DLD1 (cell line): ENCODE data around the gene CLK2.

Experiments
- in situ Hi-C: cut with HindIII; loops from 2 replicates; pipeline ENCODE4 v1.10.0; 2017; ENCODE audit warnings: low sequenced_read_pairs

Gene CLK2

GRCh38 chr1:155273343-155274245, at the start of gene CLK2:
CLK2 (minus strand) TSS chr1:155273504; CDS start chr1:155270977, 2,527 bp downstream.
- in situ Hi-C loops: no loop called here

DNA sequence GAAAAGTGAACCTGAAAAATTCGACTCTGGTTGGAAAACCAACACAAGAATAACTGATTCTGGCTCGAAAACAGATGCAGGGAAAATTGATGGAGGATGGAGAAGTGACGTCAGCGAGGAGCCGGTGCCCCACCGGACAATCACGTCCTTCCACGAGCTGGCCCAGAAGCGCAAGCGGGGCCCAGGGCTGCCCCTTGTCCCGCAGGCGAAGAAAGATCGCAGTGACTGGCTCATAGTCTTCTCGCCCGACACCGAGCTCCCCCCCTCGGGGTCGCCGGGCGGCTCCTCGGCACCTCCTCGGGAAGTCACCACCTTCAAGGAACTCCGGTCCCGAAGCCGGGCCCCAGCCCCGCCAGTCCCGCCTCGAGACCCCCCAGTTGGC, 49.3 kb upstream of the CLK2 start:
- in situ Hi-C loops: no loop called here

GRCh38 chr1:155321639-155322503, 48.6 kb upstream of the CLK2 start:
- in situ Hi-C loops: no loop called here

DNA sequence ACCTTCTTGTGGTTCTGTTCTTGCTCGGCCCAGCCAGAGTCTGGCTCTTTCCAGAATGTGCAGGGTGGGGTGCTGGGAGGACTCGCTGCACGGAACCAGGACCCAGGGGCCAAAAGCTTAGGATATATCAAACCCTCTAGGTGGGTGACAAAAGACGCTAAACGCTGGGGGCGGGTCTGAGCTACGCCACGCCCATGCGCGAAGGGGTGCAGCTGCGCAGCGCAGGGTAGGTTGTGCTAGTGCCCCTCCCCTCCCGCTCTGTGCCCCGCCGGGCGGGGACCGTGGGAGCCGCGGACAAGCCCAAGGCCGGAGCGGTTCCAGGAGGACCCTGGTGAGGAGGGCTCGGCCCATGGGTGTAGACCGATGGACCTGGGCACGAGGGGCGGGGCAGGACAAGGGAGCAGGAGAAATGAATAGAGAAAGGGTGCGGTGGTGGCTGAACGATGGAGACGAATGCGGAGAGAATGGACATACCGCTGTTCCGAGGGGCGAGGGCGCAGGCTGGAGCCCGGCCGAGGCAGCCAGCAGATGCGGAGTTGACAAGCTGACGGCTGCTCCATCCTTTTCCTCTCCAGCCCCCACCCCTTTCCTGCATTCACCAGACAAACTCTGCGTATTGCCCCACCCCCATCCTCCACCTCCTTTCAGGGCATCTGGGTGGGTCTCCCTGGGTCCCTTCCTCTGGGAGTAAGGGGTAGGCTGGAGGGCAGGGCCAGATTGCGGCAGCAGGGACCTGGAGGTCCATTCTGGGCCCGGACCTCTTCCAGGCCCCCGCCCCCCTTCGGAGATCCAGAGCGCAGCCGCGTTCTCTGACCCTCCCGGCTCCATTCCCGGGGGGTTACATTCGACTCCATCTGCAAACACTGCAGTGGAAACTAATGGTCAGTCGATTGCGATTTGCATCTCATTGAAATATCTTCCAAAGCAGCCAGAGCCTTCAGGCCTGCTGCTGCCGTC, 47.6 kb upstream of the CLK2 start, which contains the start of gene RUSC1:
RUSC1 (plus strand) TSS at position 234 of the 957 bp plus-strand sequence. CDS start 880 bp downstream, outside the sequence.
- in situ Hi-C loops: no loop called here

- in situ Hi-C loops: no loop called here
These were observed 46.9 kb upstream of the CLK2 start for GRCh38 chr1:155320252-155320651.

DNA sequence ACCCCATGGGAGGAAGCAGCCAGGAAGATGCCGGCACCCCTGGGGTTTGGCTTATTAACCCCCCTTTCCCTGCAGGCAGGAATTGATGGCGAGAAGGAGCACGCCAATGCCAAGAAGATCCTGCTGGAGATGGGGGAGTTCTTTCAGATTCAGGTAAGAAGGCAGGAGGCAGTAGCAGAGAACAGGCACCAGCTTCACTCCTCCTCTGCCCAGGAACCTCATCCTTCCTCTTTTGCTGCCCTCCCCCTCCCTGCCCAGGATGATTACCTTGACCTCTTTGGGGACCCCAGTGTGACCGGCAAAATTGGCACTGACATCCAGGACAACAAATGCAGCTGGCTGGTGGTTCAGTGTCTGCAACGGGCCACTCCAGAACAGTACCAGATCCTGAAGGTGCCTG, 46.2 kb upstream of the CLK2 start:
- in situ Hi-C loops: no loop called here

GRCh38 chr1:155318082-155318481, 44.8 kb upstream of the CLK2 start:
- in situ Hi-C loops: no loop called here

GRCh38 chr1:155316922-155317321, 43.6 kb upstream of the CLK2 start:
- in situ Hi-C loops: no loop called here

GRCh38 chr1:155313261-155313660, 40.0 kb upstream of the CLK2 start:
- in situ Hi-C loops: no loop called here

DNA sequence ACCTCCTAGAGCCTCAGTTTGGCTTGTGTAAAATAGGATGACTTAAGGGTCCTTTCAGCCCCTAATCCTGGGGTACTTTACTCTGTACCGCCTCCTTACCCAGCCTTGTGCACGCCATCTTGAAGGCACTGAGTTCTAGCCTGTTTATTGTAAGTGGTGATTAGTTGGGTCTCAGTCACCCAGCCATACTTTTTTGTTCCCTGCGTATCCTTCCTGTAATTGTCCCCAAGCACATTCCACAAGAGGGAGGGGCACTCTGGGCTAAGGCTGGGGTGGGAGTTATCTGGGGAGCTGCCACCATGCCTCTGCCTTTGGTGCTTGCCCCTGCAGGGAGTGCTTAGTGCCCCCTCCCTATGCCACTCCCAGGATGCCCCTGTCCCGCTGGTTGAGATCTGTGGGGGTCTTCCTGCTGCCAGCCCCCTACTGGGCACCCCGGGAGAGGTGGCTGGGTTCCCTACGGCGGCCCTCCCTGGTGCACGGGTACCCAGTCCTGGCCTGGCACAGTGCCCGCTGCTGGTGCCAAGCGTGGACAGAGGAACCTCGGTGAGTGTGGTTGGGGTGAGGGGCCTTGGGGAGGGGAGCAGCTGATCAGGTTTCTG, 36.2 kb upstream of the CLK2 start:
- in situ Hi-C loops: no loop called here

DNA sequence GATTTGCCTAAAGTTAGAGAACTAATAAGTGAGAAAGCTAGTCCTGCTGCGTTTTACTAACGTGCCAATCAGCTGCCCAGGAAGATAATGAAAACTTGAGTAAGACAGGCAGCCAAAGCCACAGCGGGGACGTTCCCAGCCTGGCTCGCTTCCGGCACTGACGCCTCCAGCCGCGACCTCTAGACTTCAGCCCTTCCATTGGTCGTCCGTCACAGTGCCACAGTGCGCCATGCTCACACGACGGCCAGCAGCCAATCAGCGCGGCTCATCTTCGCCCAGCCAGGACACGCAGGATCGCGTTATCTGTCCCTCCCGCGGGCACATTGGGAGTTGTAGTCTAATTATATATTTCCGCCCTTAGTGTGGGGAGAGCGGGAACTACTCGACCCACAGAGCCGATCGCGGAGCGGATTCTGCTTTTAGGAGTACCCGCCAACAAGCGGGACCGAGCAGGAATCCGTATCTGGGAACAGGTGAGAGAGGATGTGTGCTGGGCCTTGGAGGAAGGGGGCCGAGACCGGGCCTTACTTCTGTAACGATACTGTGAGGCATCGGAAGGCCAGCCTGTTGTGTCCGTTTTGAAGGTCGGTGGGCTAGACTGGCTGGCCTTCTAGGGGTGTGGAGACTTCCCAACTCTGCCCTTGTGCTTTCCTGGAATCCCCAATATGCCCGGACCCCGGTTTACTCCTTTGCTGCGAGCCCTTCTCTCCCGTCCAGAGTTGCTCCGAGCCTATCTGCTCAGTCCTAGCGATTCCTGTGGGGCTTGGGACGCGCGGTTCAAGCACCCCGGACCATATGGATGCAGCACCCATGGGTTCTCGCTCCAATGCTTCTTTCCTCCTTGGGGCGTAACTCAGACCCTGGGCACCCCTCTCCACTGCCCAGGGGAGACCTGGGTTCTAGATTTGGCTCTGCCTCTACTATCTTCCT, 35.5 kb upstream of the CLK2 start, which contains the start of gene FDPS:
FDPS (plus strand) TSS at position 374 of the 930 bp plus-strand sequence. CDS start 924 bp downstream, outside the sequence.
- in situ Hi-C loops: no loop called here

GRCh38 chr1:155307247-155307740, 34.0 kb upstream of the CLK2 start:
- in situ Hi-C loops: no loop called here

DNA sequence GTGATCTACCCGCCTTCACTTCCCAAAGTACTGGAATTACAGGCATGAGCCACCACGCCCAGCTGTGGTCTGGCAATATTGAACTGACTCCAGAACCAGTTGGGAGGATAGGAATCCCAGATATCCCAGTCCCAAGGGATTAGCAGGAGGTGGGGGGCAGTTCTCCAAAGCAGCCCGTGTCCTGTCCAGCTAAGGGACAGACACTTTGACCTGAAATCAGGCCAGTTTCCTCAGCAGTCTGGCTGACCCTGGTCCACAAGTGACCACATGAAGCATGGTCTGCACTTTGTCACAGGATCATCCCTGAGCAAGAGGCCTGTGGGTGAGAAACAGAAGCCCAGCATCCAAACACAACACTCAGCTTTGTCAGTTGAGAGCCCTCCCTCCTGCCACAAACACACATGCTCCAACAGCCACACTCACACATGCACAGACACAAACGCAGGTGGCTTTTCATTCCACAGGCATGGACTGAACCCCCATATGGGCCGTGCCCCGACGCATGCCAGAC, 32.6 kb upstream of the CLK2 start:
- in situ Hi-C loops: no loop called here

- in situ Hi-C loops: no loop called here
These were observed 31.3 kb upstream of the CLK2 start for GRCh38 chr1:155304558-155305063.

- in situ Hi-C loops: no loop called here
These were observed 28.1 kb upstream of the CLK2 start, which contains the start of gene PKLR for GRCh38 chr1:155301342-155301841. PKLR (minus strand) TSS chr1:155301438; CDS start chr1:155301395, 43 bp downstream.

- in situ Hi-C loops: no loop called here
These were observed 27.4 kb upstream of the CLK2 start for GRCh38 chr1:155300553-155301329.

- in situ Hi-C loops: no loop called here
These were observed 26.7 kb upstream of the CLK2 start for GRCh38 chr1:155300024-155300423.
